Articular chondrocyte of knee joint (primary cell): Measurements from ENCODE around the gene GP5. TPM values are rescaled to one million over a fixed set of nuclear protein-coding genes. Genes with fewer than 3 reads are reported as not detected.

Experiments
- total RNA-seq: library from RNA; depleted of rRNA; stranded (reverse); fragments of >200 nt; gene quantifications from 2 replicates; pipeline ENCODE4 v1.2.3, GENCODE V29; 2012

The GP5 gene, protein sequence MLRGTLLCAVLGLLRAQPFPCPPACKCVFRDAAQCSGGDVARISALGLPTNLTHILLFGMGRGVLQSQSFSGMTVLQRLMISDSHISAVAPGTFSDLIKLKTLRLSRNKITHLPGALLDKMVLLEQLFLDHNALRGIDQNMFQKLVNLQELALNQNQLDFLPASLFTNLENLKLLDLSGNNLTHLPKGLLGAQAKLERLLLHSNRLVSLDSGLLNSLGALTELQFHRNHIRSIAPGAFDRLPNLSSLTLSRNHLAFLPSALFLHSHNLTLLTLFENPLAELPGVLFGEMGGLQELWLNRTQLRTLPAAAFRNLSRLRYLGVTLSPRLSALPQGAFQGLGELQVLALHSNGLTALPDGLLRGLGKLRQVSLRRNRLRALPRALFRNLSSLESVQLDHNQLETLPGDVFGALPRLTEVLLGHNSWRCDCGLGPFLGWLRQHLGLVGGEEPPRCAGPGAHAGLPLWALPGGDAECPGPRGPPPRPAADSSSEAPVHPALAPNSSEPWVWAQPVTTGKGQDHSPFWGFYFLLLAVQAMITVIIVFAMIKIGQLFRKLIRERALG
- total RNA-seq, result under 0.01 and 0.13 TPM in 2 replicates

DNA sequence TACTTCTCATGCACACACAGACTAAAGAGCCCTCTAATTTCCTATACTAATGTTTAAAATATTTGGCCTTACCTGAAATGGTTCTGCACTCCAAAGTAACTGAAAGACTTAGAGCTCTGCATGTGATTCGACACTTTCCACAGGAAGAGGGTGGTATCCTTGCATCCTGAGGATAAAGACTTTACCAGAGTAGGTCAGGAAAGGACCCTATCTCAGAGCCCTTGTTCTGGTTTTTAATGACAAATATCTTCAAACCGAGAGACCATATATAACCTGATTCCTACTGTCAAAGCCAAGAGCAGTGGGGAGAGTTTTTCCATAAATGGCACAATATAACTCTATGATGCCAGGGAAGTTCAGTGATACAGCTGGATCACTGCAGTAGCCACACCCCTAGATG, at the start of gene GP5:
GP5 (minus strand) TSS at position 101 of the 400 bp plus-strand sequence. CDS start 984 bp downstream, outside the sequence.

GRCh38 chr3:194369522-194370279, 29.4 kb downstream of the GP5 start, which contains the start of gene LRRC15:
Gene LRRC15 (minus strand): TSS chr3:194369743. CDS start chr3:194361043, 8,700 bp downstream.

GRCh38 chr3:194351080-194351672, 47.9 kb downstream of the GP5 start, which contains the start of gene CPN2:
Gene CPN2 (minus strand): TSS chr3:194351328. CDS start chr3:194342702, 8,626 bp downstream.

Other genes starting within 250 kb of the GP5 start
- gene CPN2, start 47.9 kb downstream of the GP5 start, total RNA-seq, result under 0.01 TPM in 1 of 2 replicates, not detected in the other
- 7.1 and 29.7 TPM in 2 replicates for gene LRRC15, start 29.5 kb downstream of the GP5 start, total RNA-seq
- 228 and 241 TPM in 2 replicates for gene ATP13A3, start 87.7 kb upstream of the GP5 start, total RNA-seq
- gene TMEM44, start 234.2 kb upstream of the GP5 start, total RNA-seq, result 13.9 and 15.7 TPM in 2 replicates